GM12878 (cell line): ENCODE results near the gene HYCC1. TPM values are rescaled to one million over a fixed set of nuclear protein-coding genes. Genes with fewer than 3 reads are reported as not detected.
"Not testable (repeated sequence)": the region's sequence is repeated elsewhere in the genome, so short reads cannot be mapped to it uniquely, and the experiment has no call there.

Experiments
- ATAC-seq: fragments of 200-7000 bp; cut with Tn5 transposase; 3 replicates; pipeline ENCODE4 v1.9.1; 2020; ENCODE audit warnings: mild to moderate bottlenecking, moderate library complexity
- BruUV-seq: library from RNA; stranded (reverse); fragments of 400-500 nt; replicated peaks from 2 replicates; lab custom pipeline; 2021; lab: Mats Ljungman, UMichigan
- CTCF ChIA-PET: fragments of 300-600 bp; sonication (Branson Sonifier 250); formaldehyde crosslinking; extraction: SDS; loops from one replicate; lab custom pipeline; 2021; ENCODE audit warnings: inconsistent platforms; lab: Yijun Ruan, JAX
- POLR2A ChIA-PET: fragments of 350-600 bp; formaldehyde crosslinking; extraction: SDS; loops from one replicate; lab custom pipeline; 2021; ENCODE audit warnings: inconsistent platforms; lab: Charles Lee
- RAD21 ChIA-PET: fragments of 300-600 bp; sonication (Branson Sonifier 250); formaldehyde crosslinking; loops from one replicate; lab custom pipeline; 2023; ENCODE audit warnings: antibody characterized with exemption; ENCODE audit not compliant: unreplicated experiment; lab: Charles Lee
- SMC1A ChIA-PET: fragments of 300-600 bp; sonication (Branson Sonifier 250); formaldehyde crosslinking; loops from one replicate; lab custom pipeline; 2023; ENCODE audit not compliant: unreplicated experiment, uncharacterized antibody; lab: Charles Lee
- DNase-seq: peaks from one replicate; pipeline ENCODE4 v3.0.0-alpha.2; 2011; ENCODE audit warnings: low read depth, low spot score
- FAIRE-seq: peaks from 3 replicates; lab custom pipeline; 2011; peaks lifted over from hg19 to GRCh38; lab: Jason Lieb, UNC
- H2AFZ ChIP-seq: 2 replicates; pipeline ENCODE4 v1.6.0; 2011; ENCODE audit warnings: low read depth, low read length, control low read depth; ENCODE audit not compliant: control insufficient read depth
- H3K27ac ChIP-seq: 2 replicates; pipeline ENCODE4 v1.5.1; 2011; ENCODE audit warnings: control low read depth; ENCODE audit not compliant: control insufficient read depth, insufficient read depth
- H3K27me3 ChIP-seq, 2 experiments: replicated peaks in 1 of 2; 2 replicates each; pipeline versions ENCODE4 v1.6.0 to v1.6.1; 2011; ENCODE audit warnings: low read length in 1 of 2; ENCODE audit not compliant: control insufficient read depth in 2 of 2, insufficient read depth in 2 of 2
- H3K36me3 ChIP-seq, 2 experiments: 2 replicates each; pipeline ENCODE4 v1.5.1; 2011; ENCODE audit warnings: low read length in 1 of 2; ENCODE audit not compliant: control insufficient read depth in 2 of 2, insufficient read depth in 2 of 2
- H3K4me1 ChIP-seq: 2 replicates; pipeline ENCODE4 v1.6.1; 2011; ENCODE audit warnings: mild to moderate bottlenecking, low read length, moderate library complexity, mixed read lengths; ENCODE audit not compliant: control insufficient read depth, insufficient read depth
- H3K4me2 ChIP-seq: 2 replicates; pipeline ENCODE4 v1.6.0; 2011; ENCODE audit warnings: control low read depth; ENCODE audit not compliant: control insufficient read depth, insufficient read depth
- H3K4me3 ChIP-seq: fragments of 200-600 bp; sonication (generic); 2 replicates; pipeline ENCODE4 v1.5.1; 2016
- H3K79me2 ChIP-seq: 2 replicates; pipeline ENCODE4 v1.6.0; 2011; ENCODE audit warnings: low read length; ENCODE audit not compliant: control insufficient read depth, insufficient read depth
- H3K9ac ChIP-seq: 2 replicates; pipeline ENCODE4 v1.8.0; 2011; ENCODE audit warnings: low read length, control low read depth, mixed read lengths; ENCODE audit not compliant: control insufficient read depth, insufficient read depth
- H3K9me3 ChIP-seq: replicated peaks from 3 replicates; pipeline ENCODE4 v1.5.1; 2011; ENCODE audit warnings: mild to moderate bottlenecking, low read length; ENCODE audit not compliant: control insufficient read depth, insufficient read depth
- H4K20me1 ChIP-seq: 2 replicates; pipeline ENCODE4 v1.6.0; 2011; ENCODE audit not compliant: control insufficient read depth, insufficient read depth
- WGBS: methylation state at CpG from one replicate; pipeline ENCODE4 v1.1.6; 2016; ENCODE audit warnings: low lambda C conversion rate; ENCODE audit not compliant: insufficient replicate concordance, insufficient coverage; ENCODE audit errors: missing lambda C conversion rate; 5-methylcytosine and 5-hydroxymethylcytosine counted together
- in situ Hi-C: fragments of 300-500 bp; cut with MboI; formaldehyde crosslinking; loops from 9 replicates; pipeline ENCODE4 v1.14.3; 2018; ENCODE audit warnings: mixed read lengths
- intact Hi-C: fragments of 100-400 bp; cut with micrococcal nuclease; formaldehyde crosslinking; loops from one replicate; pipeline ENCODE4 v1.14.2; 2022; ENCODE audit not compliant: unreplicated experiment
- polyA plus RNA-seq, 11 experiments: library from polyadenylated mRNA; depleted of rRNA in 4 of 11; unstranded in 6 of 11; stranded (reverse) in 5 of 11; fragments of >200 nt; fragmentation: Nextera tagmentation in 4 of 11; fragmentation: Illumina TruSeq in 1 of 11; extraction: Ambion mirVana in 4 of 11; extraction: Trizol in 1 of 11; gene quantifications; 1 replicate in 1 of 11; 2 replicates in 10 of 11; pipeline versions ENCODE4 v1.2.1 to v1.2.3, GENCODE V29; 2011 to 2016; ENCODE audit warnings: inconsistent platforms in 2 of 11, missing spikeins in 2 of 11, low read depth in 1 of 11
- total RNA-seq, 4 experiments: library from RNA; depleted of rRNA in 3 of 4; stranded (reverse); fragments of >200 nt in 3 of 4; fragmentation: Illumina TruSeq in 1 of 4; extraction: Trizol in 1 of 4; gene quantifications; 2 replicates each; pipeline versions ENCODE4 v1.2.1 to v1.2.3, GENCODE V29; 2013 to 2021

The HYCC1 gene
- total and polyA plus RNA-seq, 10 of the 15 experiments (the other 5 are each of a cell fraction or from before 2014, with no cell fraction given) = 8.5 to 62.9 (median 33.1) TPM

DNA sequence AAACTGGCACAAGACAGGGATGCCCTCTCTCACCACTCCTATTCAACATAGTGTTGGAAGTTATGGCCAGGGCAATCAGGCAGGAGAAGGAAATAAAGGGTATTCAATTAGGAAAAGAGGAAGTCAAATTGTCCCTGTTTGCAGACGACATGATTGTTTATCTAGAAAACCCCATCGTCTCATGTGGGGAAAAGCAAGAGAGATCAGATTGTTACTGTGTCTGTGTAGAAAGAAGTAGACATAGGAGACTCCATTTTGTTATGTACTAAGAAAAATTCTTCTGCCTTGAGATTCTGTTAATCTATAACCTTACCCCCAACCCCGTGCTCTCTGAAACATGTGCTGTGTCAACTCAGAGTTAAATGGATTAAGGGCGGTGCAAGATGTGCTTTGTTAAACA is 25.7 kb upstream of the HYCC1 start:
- POLR2A ChIA-PET, in situ Hi-C loops, H3K27me3 ChIP-seq, H3K79me2 ChIP-seq, DNase-seq, ATAC-seq, SMC1A ChIA-PET, H3K4me2 ChIP-seq, H3K36me3 ChIP-seq, H3K4me1 ChIP-seq, BruUV-seq, intact Hi-C loops, H3K9me3 ChIP-seq, H2AFZ ChIP-seq, CTCF ChIA-PET, H4K20me1 ChIP-seq, FAIRE-seq, H3K9ac ChIP-seq, H3K27ac ChIP-seq, RAD21 ChIA-PET, H3K4me3 ChIP-seq: not testable (repeated sequence)
- WGBS = 24% methylated on average over 2 of the region's 4 CpGs

- H4K20me1 ChIP-seq, H2AFZ ChIP-seq, RAD21 ChIA-PET, FAIRE-seq, SMC1A ChIA-PET, DNase-seq, in situ Hi-C loops, BruUV-seq, H3K9ac ChIP-seq, H3K27me3 ChIP-seq, H3K4me3 ChIP-seq, H3K4me1 ChIP-seq, H3K79me2 ChIP-seq, intact Hi-C loops, H3K4me2 ChIP-seq, H3K9me3 ChIP-seq, CTCF ChIA-PET, H3K36me3 ChIP-seq, POLR2A ChIA-PET, ATAC-seq, H3K27ac ChIP-seq: not testable (repeated sequence)
- 70% methylated on average over 20 of the region's 34 CpGs for WGBS
These were observed 21.8 kb upstream of the HYCC1 start for GRCh38 chr7:23035542-23036371.
